ENCODE data around the gene SPDYE2B.
"Not testable (repeated sequence)": the region's sequence is repeated elsewhere in the genome, so short reads cannot be mapped to it uniquely, and the experiment has no call there.

Gene SPDYE2B

GRCh38 chr7:102698962-102699750 lies 49.0 kb downstream of the SPDYE2B start:
- DNase-seq = not testable (repeated sequence)
